GM12891 (cell line): ENCODE data around the gene TGIF2.

ENCODE experiments used
- PAX5 ChIP-seq: IDR thresholded peaks from 2 replicates; pipeline ENCODE4 v1.6.1; 2011; ENCODE audit warnings: low read length, moderate library complexity, mild to moderate bottlenecking; ENCODE audit not compliant: insufficient read depth, severe bottlenecking
- POLR2A ChIP-seq: IDR thresholded peaks from 2 replicates; pipeline ENCODE4 v1.6.1; 2011; ENCODE audit warnings: low read depth, low read length, control low read depth
- POLR2AphosphoS5 ChIP-seq: IDR thresholded peaks from 2 replicates; pipeline ENCODE4 v1.6.1; 2011; ENCODE audit warnings: low read depth, low read length, control low read depth
- POU2F2 ChIP-seq: IDR thresholded peaks from 2 replicates; pipeline ENCODE4 v1.6.1; 2011; ENCODE audit warnings: low read depth, mild to moderate bottlenecking, control low read depth, low read length, moderate library complexity
- SPI1 ChIP-seq: IDR thresholded peaks from 2 replicates; pipeline ENCODE4 v1.6.1; 2011; ENCODE audit warnings: low read depth, low read length, control low read depth
- TAF1 ChIP-seq: IDR thresholded peaks from 2 replicates; pipeline ENCODE4 v1.6.1; 2011; ENCODE audit warnings: low read depth, low read length, control low read depth

- no peak for TF ChIP-seq POLR2AphosphoS5
- TF ChIP-seq POLR2A: no peak
- no peak for TF ChIP-seq PAX5
- no peak for TF ChIP-seq TAF1
- no peak for TF ChIP-seq POU2F2
- TF ChIP-seq SPI1: no peak
Observed at GRCh38 chr20:36543184-36544133, 29.9 kb upstream of the TGIF2 start.
